ENCODE measurements around the gene TBX6. TPM values are rescaled to one million over a fixed set of nuclear protein-coding genes. Genes with fewer than 3 reads are reported as not detected.

The TBX6 gene
- total RNA-seq, 4 donors from 2014 or later = 0.38 to 1.2 (median 0.44) TPM; not detected in 1

DNA sequence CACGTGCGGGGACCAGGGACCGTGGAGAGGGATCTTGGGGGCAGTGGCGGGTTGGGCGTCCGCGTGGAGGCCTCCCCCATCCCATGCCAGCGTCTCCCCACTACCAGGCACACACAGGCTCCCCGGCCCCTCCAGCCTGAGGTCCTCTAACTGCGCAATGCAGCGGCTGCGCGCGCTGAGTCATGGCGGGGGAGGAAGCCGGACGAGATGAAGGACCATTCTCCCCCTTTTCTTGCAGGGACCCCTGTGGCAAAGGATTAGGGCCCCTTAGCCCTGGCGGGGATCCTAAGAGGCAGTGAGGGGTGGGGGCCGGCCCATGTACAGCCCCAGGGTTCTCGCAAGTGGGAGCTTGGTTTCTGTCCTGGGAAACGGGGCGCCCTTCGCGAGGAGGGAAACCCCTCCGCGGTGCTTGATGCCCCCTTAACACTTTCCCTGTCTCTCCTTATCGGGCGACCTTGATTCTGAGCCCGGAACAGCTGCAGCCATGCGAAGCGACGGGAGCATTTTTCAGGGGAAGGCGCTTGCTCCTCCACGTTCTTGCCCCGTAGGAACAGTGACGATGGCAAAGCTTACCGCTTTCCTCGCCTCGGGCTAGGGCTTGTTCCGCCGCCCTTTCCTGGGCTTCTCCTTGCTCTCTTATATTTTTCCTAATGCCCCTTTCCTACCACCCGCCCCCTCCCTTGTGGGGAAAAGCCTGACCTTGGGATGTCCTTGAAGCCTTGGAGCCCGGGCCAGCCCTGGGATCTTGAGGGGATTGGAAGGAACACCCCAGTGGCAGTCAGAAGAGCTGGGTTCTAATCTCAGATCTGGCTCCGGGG is 25.6 kb downstream of the TBX6 start:
- TF ChIP-seq, protein P1, sequence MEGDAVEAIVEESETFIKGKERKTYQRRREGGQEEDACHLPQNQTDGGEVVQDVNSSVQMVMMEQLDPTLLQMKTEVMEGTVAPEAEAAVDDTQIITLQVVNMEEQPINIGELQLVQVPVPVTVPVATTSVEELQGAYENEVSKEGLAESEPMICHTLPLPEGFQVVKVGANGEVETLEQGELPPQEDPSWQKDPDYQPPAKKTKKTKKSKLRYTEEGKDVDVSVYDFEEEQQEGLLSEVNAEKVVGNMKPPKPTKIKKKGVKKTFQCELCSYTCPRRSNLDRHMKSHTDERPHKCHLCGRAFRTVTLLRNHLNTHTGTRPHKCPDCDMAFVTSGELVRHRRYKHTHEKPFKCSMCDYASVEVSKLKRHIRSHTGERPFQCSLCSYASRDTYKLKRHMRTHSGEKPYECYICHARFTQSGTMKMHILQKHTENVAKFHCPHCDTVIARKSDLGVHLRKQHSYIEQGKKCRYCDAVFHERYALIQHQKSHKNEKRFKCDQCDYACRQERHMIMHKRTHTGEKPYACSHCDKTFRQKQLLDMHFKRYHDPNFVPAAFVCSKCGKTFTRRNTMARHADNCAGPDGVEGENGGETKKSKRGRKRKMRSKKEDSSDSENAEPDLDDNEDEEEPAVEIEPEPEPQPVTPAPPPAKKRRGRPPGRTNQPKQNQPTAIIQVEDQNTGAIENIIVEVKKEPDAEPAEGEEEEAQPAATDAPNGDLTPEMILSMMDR (IDR thresholded peaks at IDR 0.05; ENCODE audit: low read depth) = no peak

DNA sequence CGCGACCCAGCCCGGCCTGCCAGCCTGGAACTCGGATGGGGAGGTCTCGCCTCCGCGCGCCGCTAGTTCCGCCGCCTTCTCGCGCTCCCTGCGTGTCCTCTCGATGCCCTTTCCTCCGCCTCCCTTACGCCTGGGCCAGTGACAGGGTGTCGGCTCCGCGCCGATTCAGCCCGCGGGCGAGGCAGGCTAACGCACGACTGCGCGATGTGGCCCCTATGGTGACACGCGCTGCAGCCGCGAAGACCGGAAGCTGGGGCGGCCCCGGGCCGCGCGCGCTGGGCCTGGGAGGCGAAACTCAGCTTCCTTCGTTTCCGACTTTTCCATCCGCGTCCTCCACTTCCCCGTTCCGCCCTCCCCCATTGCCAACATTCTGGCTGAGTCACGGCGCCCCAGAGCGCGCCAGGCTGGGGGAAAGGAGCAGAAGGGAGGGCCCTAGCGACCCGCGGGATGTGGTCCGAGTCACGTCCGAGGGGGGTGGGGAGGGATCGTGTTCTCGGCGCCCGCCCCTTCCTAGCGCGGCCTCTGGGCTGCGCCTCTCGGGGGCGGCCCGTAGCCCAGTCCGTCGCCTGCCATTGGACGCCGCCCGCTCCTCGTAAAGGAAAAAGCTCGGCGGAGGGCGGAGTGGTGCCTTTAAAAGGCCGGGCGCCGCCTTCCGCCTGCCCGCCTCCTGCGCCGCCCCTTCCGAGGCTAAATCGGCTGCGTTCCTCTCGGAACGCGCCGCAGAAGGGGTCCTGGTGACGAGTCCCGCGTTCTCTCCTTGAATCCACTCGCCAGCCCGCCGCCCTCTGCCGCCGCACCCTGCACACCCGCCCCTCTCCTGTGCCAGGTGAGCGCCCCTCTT is 26.4 kb downstream of the TBX6 start, which contains the start of gene ALDOA:
Gene ALDOA (plus strand): TSS at position 659 of the 841 bp plus-strand sequence. CDS start 1,138 bp downstream, outside the sequence.
- TF ChIP-seq, protein P1 (IDR thresholded peaks at IDR 0.05; ENCODE audit: low read depth) = no peak

DNA sequence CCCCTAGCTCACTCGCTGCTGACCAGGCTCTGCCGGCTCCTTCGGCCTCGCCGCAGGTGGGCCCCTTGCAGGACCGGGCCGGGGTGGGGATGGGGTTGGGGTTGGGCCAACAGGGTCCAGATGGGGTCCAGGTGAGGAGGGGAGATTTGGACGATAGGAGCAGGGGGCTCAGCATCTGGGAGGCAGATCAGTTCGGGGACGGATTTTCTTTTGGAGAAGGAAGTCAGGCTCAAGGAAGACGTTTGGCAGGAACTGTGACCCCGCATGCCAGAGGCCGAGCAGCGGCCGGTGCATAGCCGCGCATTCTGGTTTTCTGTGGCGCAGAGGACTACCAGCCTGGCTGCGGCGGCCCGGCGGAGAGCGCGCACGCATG is 27.0 kb downstream of the TBX6 start:
- TF ChIP-seq, protein P1 (IDR thresholded peaks at IDR 0.05; ENCODE audit: low read depth) = no peak

DNA sequence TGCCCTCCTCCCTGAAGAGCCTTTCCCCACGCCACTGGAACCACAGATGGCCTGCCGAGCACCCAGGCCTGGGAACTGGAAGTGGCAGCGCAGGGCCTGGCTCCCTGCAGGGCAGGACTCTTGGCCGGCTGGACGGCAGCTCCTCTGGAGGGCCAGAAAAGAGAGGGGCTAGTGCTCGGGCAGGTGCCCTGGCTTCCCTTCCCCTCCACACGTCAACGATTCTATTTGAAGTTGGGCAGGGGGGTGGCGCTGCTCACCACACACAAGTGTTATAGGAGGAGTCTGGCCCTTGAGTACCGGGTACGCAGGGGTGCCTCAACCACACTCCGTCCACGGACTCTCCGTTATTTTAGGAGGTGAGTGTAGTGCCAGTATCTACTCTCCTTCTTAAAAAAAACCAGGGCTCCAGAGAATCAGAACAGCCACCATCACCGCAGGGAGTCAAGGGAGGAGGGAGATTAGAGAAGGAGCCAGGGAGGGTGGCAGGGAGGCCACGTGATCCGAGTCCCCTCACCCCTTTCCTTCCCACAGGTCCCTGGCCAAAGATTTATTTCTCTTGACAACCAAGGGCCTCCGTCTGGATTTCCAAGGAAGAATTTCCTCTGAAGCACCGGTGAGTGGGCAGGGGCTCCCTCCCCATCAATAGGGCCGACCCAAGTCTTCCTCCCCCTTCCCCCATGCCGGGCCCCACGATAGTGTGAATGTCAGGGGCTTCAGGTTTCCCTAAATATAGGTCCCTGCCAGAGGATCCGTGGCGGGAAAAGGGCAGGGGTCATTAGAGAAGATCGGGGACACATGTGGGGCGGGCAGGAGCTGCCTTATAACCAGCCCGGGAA is 27.6 kb downstream of the TBX6 start:
- TF ChIP-seq, protein P1 (IDR thresholded peaks at IDR 0.05; ENCODE audit: low read depth) = no peak

DNA sequence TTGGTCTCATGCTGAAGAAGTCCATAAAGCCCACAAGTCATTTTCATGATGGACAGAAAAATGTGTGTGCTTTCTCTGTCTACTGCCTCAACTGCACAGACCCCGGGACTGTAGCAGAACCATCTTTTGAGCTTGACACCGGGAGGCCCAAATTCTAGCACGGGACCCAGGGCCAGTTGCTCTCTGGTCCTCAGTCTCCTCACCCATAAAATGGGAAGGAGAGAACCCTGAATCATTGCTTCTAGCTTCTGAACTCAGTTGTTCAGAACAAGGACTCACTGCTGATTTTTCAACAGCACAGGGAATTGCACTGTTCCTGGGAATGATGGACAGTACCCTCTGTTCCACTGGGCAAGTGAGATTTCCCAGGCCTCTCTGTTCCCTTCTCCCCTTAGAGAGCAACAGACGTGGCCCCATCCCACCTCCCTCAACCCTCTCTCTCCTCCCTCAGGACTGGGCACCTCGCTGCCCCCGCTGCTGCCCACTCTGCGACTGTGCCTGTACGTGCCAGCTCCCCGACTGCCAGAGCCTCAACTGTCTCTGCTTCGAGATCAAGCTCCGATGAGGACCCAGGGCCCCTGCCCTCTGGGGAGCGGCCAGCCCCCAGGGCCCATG is 28.3 kb downstream of the TBX6 start:
- TF ChIP-seq, protein P1 (IDR thresholded peaks at IDR 0.05; ENCODE audit: low read depth) = no peak

DNA sequence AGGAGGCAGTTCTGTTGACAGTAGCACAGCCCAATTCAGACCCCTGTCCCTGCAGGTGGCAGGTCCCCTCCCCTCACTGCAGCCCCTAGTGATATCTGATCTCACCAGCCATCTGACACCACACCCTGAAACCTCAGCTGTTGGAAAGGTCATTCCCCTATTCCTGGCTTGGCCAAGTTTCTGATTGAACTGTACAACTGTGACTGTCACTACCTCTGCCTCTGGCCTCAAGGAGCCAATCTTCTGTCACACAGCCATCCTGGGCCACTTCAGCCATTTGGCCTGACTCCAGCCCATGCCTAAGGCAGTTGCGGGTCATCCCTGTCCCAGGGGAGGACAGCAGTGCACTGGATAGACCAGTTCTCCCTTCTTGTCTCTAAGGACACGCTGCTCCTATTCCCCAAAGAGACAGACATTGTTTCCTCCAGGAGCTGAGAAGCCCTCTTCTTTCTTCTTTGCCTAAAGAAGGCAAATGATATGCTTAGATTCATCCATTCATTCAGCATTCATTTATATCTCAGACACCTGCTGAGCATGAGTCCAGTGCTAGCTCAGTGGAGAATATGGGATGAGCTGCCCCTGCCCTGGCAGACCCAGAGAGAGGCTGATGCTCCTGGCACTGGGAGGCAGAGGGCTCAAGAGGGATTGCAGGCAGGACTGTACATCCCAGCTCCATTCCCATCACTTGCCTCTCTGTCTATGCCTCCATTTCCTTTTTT is 30.7 kb downstream of the TBX6 start:
- TF ChIP-seq, protein P1 (IDR thresholded peaks at IDR 0.05; ENCODE audit: low read depth) = no peak

Data from subcutaneous adipose tissue (tissue), 4 donors.